ENCODE results near the gene LRFN4. TPM values are rescaled to one million over a fixed set of nuclear protein-coding genes. Genes with fewer than 3 reads are reported as not detected.

LRFN4 gene
- total RNA-seq, 2 experiments from 2014 or later, result 16.4 to 17.0 TPM

DNA sequence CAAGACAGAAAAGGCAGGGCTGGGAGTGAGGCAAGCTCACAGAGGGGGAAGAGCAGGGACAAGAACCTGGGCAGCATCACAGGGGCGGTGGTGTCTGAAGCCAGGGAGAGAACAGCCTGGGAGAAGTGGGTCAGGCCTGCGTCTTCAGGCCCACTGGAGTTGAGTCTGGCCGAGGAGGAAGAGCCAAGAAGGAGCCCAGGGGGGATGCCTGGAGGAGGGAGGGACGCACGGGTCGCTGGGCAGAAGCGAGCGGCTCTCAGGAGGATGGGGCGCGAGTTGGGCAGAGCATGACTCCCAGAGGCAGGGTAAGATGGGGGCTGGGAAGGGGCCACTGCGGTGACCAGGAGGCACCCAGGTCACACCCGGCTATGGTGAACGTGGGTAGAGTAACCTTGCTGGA, 18.5 kb downstream of the LRFN4 start:
- ATAC-seq (ENCODE audit: low read depth) (no peak), DNase-seq (no peak)
- Mint-ChIP-seq H3K27ac (no peak overlapping the region), H3K9me3 (no peaks in the 10 kb centered on the region), H3K4me3 (no peak overlapping the region), H3K36me3 (no peaks in the 10 kb centered on the region), H3K4me1 (peaks cover 4% of the 10 kb centered on the region), H3K27me3 (no peaks in the 10 kb centered on the region)
- POLR2A ChIA-PET, result no interaction called here

DNA sequence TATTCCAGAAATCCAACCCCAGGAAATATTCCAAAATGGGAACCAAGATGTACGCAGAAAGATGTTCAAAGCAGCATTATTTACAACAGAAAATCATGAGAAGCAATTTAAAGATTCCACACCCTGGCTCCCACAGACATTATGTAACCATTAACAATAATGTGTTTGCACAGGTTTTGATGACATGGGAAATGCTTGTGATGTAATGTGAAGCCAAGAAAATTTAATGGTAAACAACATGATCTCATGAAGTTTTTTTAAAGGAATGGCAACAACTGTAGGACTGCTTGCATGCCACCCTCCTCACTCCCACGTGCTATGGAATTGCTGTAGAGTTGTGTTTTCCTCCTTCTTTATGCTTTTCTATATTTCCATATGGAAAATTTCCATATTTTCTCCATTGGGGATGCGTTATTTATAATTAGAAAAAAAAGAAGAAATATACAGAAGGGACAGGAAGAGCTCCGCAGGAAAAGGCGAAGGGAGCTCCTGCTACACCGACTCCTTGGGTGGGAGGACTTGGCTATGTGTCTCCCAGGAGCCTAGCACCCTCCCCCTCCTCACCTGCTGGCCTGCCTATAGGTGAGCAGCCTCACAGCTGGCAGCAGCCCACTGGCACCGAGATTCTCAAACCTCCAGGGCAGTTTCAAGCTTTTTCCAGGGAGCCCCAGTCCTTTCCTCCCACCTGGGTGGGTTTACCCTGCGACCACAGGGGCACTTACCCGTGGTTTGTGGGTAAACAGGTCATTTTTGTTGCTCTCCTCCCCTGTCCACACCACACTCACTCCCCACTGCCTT, 20.9 kb downstream of the LRFN4 start:
- Mint-ChIP-seq H3K36me3 (no peaks in the 10 kb centered on the region), H3K27ac (no peak overlapping the region), H3K9me3 (no peaks in the 10 kb centered on the region), H3K4me1 (peaks cover 11% of the 10 kb centered on the region), H3K4me3 (no peak overlapping the region), H3K27me3 (no peaks in the 10 kb centered on the region)
- ATAC-seq (ENCODE audit: low read depth) (no peak), DNase-seq (no peak)
- POLR2A ChIA-PET, result interaction anchor here (0.8 kb wide), 1 partner anchor 35 kb away, joined by 3 read pairs; the partner anchor contains the start of gene RCE1

DNA sequence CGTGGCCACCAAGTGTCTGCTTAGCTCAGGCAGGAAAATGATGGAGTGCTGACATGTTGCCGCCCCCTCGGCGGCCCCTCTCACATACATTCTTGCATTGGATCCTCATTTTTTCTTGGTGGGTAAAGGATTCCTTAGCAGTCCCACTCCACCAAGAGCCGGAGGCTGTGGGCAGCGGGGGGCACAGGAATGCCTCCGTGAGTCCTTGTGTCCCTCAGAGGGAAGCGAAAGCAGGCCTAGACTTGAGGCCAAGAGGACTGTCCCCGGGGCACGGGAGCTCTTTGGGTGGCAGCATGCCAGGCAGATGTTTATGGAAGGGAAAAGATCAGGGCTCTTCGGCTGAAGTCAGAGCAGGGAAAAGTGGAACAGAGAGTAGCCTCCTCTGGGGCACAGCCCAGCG, 21.6 kb downstream of the LRFN4 start:
- H3K9me3 Mint-ChIP-seq, result no peaks in the 10 kb centered on the region
- POLR2A ChIA-PET, result interaction anchor here (0.8 kb wide), 1 partner anchor 35 kb away, joined by 3 read pairs; the partner anchor contains the start of gene RCE1
- DNase-seq (no peak), ATAC-seq (ENCODE audit: low read depth) (no peak)
- no peaks in the 10 kb centered on the region for H3K27me3 Mint-ChIP-seq
- H3K36me3 Mint-ChIP-seq, result no peaks in the 10 kb centered on the region
- no peak overlapping the region for H3K27ac Mint-ChIP-seq
- no peak overlapping the region for H3K4me3 Mint-ChIP-seq
- H3K4me1 Mint-ChIP-seq, result peaks cover 13% of the 10 kb centered on the region

DNA sequence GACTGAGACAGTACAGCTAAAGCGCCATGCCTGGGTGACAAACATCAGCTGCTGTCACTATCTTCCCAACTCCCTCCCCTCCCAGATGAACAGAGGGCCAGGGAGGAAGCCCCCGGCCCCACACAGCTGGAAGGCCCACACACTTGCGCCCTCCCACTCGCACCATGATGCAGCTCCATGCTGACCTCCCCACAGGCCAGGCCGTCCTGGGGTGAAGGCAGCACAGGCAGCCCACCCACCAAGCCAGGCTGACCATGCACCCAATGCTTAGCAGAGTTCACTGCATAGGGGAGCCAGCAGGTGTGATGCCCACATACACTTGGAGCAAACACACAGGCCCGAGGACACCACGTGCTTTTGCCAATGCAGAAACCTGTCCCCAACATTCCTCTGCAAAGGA, 22.1 kb downstream of the LRFN4 start:
- Mint-ChIP-seq H3K9me3 (no peaks in the 10 kb centered on the region), H3K4me3 (no peak overlapping the region), H3K36me3 (no peaks in the 10 kb centered on the region), H3K27ac (no peak overlapping the region), H3K4me1 (peaks cover 13% of the 10 kb centered on the region), H3K27me3 (no peaks in the 10 kb centered on the region)
- DNase-seq (no peak), ATAC-seq (ENCODE audit: low read depth) (no peak)
- POLR2A ChIA-PET, result no interaction called here

DNA sequence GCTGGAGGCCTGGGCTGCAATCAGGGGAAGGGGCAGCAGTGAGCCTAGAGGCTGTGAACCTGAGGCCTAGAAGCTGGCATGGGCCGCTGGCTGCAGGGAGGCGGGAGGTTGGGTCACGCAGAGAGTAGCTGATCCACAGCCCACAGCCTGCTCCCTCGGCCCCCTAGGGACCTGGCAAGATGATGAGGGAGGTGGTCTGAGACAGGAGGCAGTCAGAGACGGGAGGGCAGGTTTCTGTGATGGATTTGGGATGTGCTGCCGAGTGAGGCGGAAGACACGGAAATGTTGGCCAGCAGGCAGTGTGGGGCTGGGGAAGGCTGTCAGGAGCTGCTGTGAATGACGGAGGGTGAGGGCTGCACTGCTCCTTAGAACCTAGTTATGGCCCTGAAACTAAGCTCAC, 22.7 kb downstream of the LRFN4 start:
- ATAC-seq (ENCODE audit: low read depth), result no peak
- Mint-ChIP-seq H3K27me3 (no peaks in the 10 kb centered on the region), H3K4me3 (no peak overlapping the region), H3K36me3 (no peaks in the 10 kb centered on the region), H3K4me1 (peaks cover 13% of the 10 kb centered on the region), H3K9me3 (no peaks in the 10 kb centered on the region), H3K27ac (no peak overlapping the region)
- no peak for DNase-seq
- POLR2A ChIA-PET, result interaction anchor here (1.8 kb wide), 1 partner anchor 37 kb away, joined by 4 read pairs; no protein-coding TSS in a partner anchor

DNA sequence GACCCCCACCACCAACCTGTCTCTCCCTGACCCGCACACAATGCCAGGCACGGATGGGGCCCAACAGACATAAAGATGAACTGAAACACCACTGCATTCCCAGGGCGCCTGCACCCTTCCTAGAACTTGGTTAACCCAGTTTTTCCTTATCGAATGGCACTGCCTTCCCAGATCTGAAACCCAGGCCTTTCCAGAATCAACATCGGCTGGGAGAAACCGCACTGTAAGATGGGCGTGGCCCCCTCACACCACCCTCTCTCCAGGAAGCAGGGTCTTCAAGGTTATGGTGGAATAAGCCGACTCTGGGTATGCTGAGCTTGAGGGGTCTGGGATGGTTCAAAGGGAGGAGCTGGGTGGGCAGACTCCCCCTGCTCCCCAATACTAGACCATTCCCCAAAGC, 23.1 kb downstream of the LRFN4 start:
- no peaks in the 10 kb centered on the region for H3K27me3 Mint-ChIP-seq
- DNase-seq (no peak), ATAC-seq (ENCODE audit: low read depth) (no peak)
- H3K4me1 Mint-ChIP-seq, result peaks cover 13% of the 10 kb centered on the region
- H3K36me3 Mint-ChIP-seq, result no peaks in the 10 kb centered on the region
- no peak overlapping the region for H3K27ac Mint-ChIP-seq
- POLR2A ChIA-PET, result interaction anchor here (1.8 kb wide), 1 partner anchor 38 kb away, joined by 4 read pairs; no protein-coding TSS in a partner anchor
- no peak overlapping the region for H3K4me3 Mint-ChIP-seq
- no peaks in the 10 kb centered on the region for H3K9me3 Mint-ChIP-seq

DNA sequence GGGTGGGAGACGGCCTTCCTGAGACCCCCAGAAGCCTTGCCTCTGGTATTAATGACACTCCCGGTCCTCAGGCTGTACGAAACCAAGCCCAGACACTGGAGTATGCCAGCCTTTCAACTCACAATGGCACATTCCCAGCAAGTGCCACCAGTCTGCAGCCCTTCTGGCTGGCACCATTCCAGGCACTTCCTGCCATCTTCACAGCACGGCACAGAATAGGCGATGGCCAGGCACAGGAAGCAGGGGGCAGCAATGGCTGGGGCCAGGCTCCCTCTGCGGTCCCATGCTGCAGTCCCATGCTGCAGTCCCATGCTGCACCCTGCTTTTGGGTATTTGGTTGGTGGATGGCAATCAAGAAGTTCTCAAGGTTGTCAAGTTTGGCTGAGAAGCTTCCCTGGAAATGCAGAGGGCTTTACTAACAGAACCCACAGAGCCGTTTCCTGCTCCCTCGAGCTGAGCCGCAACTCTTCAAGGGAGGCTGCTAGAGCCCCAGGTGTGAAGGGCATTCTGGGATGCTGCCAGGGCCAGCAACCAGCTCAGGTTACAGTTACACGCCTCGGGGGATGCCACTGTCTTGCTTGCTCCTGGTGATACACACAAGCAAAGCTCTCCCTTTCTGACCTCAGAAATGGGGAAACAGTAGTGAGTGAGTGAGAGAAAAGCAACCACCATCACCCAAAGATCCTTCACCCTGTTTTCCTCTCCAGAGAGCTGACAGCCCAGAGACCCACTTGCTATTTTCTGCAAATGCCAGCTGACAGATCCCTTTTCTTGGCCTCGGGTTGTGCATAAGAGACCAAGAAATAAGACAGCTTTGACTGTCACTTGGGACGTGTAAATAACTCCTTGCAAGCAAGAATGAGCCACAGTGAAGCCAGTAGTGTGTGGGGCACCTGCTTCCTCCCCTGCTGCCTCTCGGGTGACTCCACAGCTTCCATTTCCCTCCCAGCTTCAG, 23.9 kb downstream of the LRFN4 start:
- Mint-ChIP-seq H3K27me3 (no peaks in the 10 kb centered on the region), H3K4me1 (peaks cover 13% of the 10 kb centered on the region), H3K4me3 (no peak overlapping the region), H3K36me3 (no peaks in the 10 kb centered on the region), H3K9me3 (no peaks in the 10 kb centered on the region), H3K27ac (no peak overlapping the region)
- ATAC-seq (ENCODE audit: low read depth) (peak; percentile 53), DNase-seq (no peak)
- POLR2A ChIA-PET, result interaction anchor here (1.8 kb wide), 1 partner anchor 38 kb away, joined by 4 read pairs; no protein-coding TSS in a partner anchor

DNA sequence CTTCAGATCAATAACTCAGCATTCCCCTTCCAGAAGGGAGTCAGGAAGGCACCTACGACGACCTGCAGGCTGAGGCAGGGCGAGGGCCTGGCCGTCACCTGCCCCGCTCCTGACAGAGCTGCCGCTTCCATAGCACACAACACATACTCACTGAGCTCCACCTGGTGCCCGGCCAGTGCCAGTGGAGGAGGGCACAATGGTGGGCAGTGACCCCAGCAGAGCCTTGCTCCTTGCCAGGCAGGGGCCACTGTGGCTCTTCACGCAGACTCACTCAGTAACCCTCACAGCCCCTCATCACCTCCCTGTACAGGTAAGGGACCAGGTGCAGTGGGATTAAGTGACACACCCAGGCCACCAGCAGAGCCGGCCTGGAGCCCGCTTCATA, 24.6 kb downstream of the LRFN4 start:
- H3K4me3 Mint-ChIP-seq, result no peak overlapping the region

DNA sequence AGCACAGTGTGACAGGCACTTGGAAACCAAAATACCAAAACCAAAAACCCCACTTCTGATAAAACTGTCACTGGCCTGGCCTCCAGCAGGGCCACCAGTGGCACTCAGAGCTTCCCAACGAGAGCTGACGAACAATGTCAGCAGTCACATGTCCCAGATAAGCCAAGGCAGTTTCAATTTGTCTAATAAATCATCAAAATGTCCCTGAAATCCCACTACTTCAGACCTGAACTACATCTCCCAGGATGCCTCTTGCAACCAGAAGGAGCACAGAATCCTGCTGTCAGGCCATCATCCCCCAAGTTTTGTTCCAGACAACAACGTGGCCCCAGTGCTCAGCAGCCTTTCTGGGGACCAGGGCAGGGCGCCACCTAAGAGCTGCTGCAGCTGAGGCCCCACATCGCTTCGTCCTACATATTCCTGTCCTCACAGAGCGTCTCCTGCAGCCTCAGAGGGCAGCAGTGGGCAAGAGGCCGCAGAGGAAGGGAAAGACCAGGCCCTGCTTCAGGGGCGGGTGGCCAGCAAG, 25.1 kb downstream of the LRFN4 start:
- Mint-ChIP-seq H3K4me3 (no peak overlapping the region), H3K4me1 (peaks cover 13% of the 10 kb centered on the region), H3K27me3 (no peaks in the 10 kb centered on the region), H3K9me3 (no peaks in the 10 kb centered on the region), H3K36me3 (no peaks in the 10 kb centered on the region), H3K27ac (no peak overlapping the region)
- DNase-seq (no peak), ATAC-seq (ENCODE audit: low read depth) (no peak)
- POLR2A ChIA-PET, result no interaction called here

More for the DNA sequence above, 24.6 kb downstream of the LRFN4 start:
- H3K9me3 Mint-ChIP-seq, result no peaks in the 10 kb centered on the region
- POLR2A ChIA-PET, result interaction anchor here (1.8 kb wide), 1 partner anchor 39 kb away, joined by 4 read pairs; no protein-coding TSS in a partner anchor
- ATAC-seq (ENCODE audit: low read depth) (no peak), DNase-seq (no peak)
- H3K36me3 Mint-ChIP-seq, result no peaks in the 10 kb centered on the region
- no peak overlapping the region for H3K27ac Mint-ChIP-seq
- H3K4me1 Mint-ChIP-seq, result peaks cover 13% of the 10 kb centered on the region
- no peaks in the 10 kb centered on the region for H3K27me3 Mint-ChIP-seq

DNA sequence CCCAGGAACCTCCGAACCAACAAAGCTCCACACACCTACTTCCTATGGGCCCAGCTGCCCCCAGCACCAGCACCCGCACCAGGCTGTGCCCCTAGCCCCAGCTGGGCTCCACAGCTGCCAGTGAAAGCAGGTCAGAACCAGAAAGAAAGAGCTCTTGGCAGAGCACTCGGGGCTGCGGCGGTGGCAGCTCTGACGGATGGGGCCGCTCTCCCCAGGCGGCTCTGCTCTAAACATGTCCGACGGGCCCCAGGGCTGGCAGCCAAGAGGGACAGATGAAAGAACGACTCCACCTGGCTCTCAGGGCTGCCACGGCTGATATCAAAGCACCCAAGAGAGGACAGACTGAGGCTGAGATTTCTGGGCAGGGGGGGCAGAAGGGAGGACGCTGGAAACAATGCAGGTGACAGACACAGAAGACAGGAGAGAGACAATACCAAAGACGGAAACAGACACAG, 25.7 kb downstream of the LRFN4 start:
- Mint-ChIP-seq H3K9me3 (no peaks in the 10 kb centered on the region), H3K36me3 (no peaks in the 10 kb centered on the region), H3K4me3 (no peak overlapping the region), H3K27me3 (no peaks in the 10 kb centered on the region), H3K27ac (no peak overlapping the region), H3K4me1 (peaks cover 13% of the 10 kb centered on the region)
- DNase-seq (no peak), ATAC-seq (ENCODE audit: low read depth) (no peak)
- POLR2A ChIA-PET, result no interaction called here

DNA sequence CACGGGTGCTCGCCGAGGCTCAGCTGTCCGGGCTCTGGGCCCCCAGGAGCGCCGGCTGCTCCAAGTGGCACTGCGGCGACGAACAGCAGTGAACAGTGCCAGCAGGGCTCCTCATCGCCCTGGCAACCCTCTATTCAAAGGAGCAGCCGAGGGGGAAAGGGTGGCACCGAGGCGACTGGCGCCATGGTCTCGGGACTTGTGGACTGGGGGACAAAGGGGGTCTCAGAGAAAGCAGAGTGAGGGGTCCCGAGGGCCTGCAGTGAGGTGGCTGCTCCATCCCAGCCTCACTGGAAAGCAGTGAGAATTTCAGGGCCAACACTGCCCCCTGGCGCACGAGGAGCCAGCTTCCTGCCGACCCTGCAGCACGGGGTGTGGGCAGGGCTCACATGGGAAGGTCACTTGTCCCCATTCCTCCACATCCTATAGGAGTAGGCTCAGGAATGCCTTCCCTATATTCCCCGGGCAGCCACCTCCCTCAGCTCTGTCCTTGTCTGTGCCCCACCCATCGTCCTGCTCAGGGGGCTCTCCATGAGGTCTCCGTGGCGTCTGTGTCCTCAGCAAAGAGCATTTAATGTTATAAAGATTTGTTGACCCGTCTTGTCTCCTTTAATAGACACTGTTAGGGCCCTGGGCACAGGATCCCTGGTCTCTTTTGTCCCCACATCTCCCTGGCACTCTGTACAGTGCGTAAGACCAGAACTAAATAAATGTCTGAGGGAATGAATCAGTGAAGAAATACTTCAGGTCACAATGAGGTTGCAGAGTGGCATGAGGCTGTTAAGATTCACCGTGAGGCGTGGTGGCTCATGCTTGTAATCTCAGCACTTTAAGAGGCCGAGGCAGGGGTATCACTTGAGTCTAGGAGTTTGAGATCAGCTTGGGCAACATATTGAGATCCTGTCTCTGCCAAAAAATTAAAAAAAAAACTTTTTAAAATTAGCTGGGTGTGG, 26.4 kb downstream of the LRFN4 start:
- ATAC-seq (ENCODE audit: low read depth) (peak; percentile 71), DNase-seq (peak; percentile 77)
- POLR2A ChIA-PET, result interaction anchor here (0.5 kb wide), 1 partner anchor 349 kb away, joined by 3 read pairs; no protein-coding TSS in a partner anchor
- Mint-ChIP-seq H3K27ac (no peak overlapping the region), H3K4me3 (no peak overlapping the region), H3K36me3 (no peaks in the 10 kb centered on the region), H3K27me3 (no peaks in the 10 kb centered on the region), H3K9me3 (no peaks in the 10 kb centered on the region), H3K4me1 (peaks cover 13% of the 10 kb centered on the region)

DNA sequence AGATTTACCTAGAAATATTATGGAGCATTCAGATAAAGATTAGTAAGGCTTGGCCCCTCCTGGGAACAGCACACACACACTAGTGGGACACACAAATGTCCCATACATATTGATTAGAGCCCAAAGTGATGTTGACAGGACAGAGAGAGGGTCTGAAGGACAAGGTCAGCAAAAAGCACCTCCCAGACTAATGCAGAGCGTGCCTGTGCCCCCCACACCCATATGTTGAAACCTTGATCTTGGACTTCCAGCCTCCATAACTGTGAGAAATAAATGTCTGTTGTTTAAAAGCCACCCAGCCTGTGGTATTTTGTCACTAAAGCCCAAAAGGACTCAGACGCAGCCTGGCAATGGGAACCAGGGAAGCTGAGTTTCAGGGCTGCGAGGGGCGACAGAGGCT, 27.6 kb downstream of the LRFN4 start:
- Mint-ChIP-seq H3K9me3 (no peaks in the 10 kb centered on the region), H3K36me3 (no peaks in the 10 kb centered on the region), H3K27me3 (no peaks in the 10 kb centered on the region), H3K4me1 (peaks cover 13% of the 10 kb centered on the region), H3K4me3 (no peak overlapping the region), H3K27ac (no peak overlapping the region)
- DNase-seq (no peak), ATAC-seq (ENCODE audit: low read depth) (no peak)
- POLR2A ChIA-PET, result no interaction called here

Data from activated naive CD8-positive, alpha-beta T cell treated with anti-CD3 and anti-CD28 coated beads, Interleukin-2, amount 10 ng/mL, durations not matched to agents 7 days and 5 days (primary cell).